ENCODE results near the gene MARCHF2. TPM values are rescaled to one million over a fixed set of nuclear protein-coding genes. Genes with fewer than 3 reads are reported as not detected.

Gene MARCHF2
- polyA plus RNA-seq, 1 of the 3 experiments (the other 2 are of a cell fraction): 57.2 TPM

GRCh38 chr19:8488365-8488764 is 75.3 kb downstream of the MARCHF2 start:
- Histone ChIP-seq H3K9me3 (no peaks in the 10 kb centered on the region), H2AFZ (ENCODE audit: low read depth) (no peak overlapping the region), H4K20me1 (ENCODE audit: insufficient read depth) (peaks cover 26% of the 10 kb centered on the region; the same call in 1 of the 2 replicates), H3K4me3 (ENCODE audit: low read depth in 2 of 2, low read length in 1 of 2) (no peak overlapping the region), H3K27me3 (ENCODE audit: insufficient read depth) (no peaks in the 10 kb centered on the region), H3K79me2 (ENCODE audit: insufficient read depth) (peaks cover 19% of the 10 kb centered on the region; the same call in 1 of the 2 replicates), H3K4me1 (ENCODE audit: control insufficient read depth in 1 of 2, insufficient read depth in 2 of 2, low read depth in 1 of 2, low read length in 1 of 2) (no peaks in the 10 kb centered on the region), H3K4me2 (no peak overlapping the region), H3F3A (replicated peaks; ENCODE audit: insufficient read depth) (no peaks in the 10 kb centered on the region), H3K36me3 (replicated peaks in 1 of 2; ENCODE audit: control insufficient read depth in 1 of 2, insufficient read depth in 2 of 2, low read length in 1 of 2) (peaks cover 20 to 52% of the 10 kb centered on the region in 2 experiments), H3K27ac (ENCODE audit: low read depth in 2 of 2, low read length in 1 of 2) (no peak overlapping the region), H3K9me2 (no peaks in the 10 kb centered on the region), H3K9ac (no peak overlapping the region)
- DNase-seq: no peak
- ChIA-PET CTCF (interaction anchor here (1.4 kb wide), 1 partner anchor 124 kb away, joined by 4 read pairs; the partner anchor contains the start of gene ANGPTL4), POLR2A (no interaction called here)
- no peak for TF ChIP-seq SMC3 (IDR thresholded peaks at IDR 0.05; ENCODE audit: low read depth, low read length)
- TF ChIP-seq FOSL2 (IDR thresholded peaks at IDR 0.05; ENCODE audit: borderline replicate concordance, low read depth): no peak
- TF ChIP-seq FOXM1 (IDR thresholded peaks at IDR 0.05; ENCODE audit: low read depth): no peak
- WGBS (ENCODE audit: low lambda C conversion rate): 84% methylated on average over 15 of the region's 15 CpGs

Small RNA genes within 50 kb of the gene (small RNA-seq; reads per million reads assigned to genes)
- 0 to 3.2 (median 0.29) reads per million in 7 experiments for gene MIR4999

Other genes with a start within 250 kb of the MARCHF2 start
- gene CERS4, start 203.9 kb upstream of the MARCHF2 start, polyA plus RNA-seq (2012; rRNA removed): 36.5 and 41.4 TPM in 2 replicates
- gene CD320, start 104.9 kb upstream of the MARCHF2 start, polyA plus RNA-seq (2012; rRNA removed): 100 and 129 TPM in 2 replicates
- gene NDUFA7, start 91.9 kb upstream of the MARCHF2 start, polyA plus RNA-seq (2012; rRNA removed): 107 and 111 TPM in 2 replicates
- gene RPS28, start 91.8 kb upstream of the MARCHF2 start, polyA plus RNA-seq (2012; rRNA removed): 410 and 601 TPM in 2 replicates
- 0.51 and 0.91 TPM in 2 replicates for gene KANK3, start 70.0 kb upstream of the MARCHF2 start, polyA plus RNA-seq (2012; rRNA removed)
- gene ANGPTL4, start 49.1 kb upstream of the MARCHF2 start, polyA plus RNA-seq (2012; rRNA removed): 62.5 and 71.2 TPM in 2 replicates
- 70.5 and 127 TPM in 2 replicates for gene RAB11B, start 22.9 kb upstream of the MARCHF2 start, polyA plus RNA-seq (2012; rRNA removed)
- 178 and 205 TPM in 2 replicates for gene HNRNPM, start 31.7 kb downstream of the MARCHF2 start, polyA plus RNA-seq (2012; rRNA removed)
- gene PRAM1, start 89.3 kb downstream of the MARCHF2 start, polyA plus RNA-seq (2012; rRNA removed): 0.15 and 0.18 TPM in 2 replicates
- 12.2 and 17.0 TPM in 2 replicates for gene ZNF414, start 100.9 kb downstream of the MARCHF2 start, polyA plus RNA-seq (2012; rRNA removed)
- 0.24 and 0.51 TPM in 2 replicates for gene MYO1F, start 164.1 kb downstream of the MARCHF2 start, polyA plus RNA-seq (2012; rRNA removed)
- 3.6 and 5.9 TPM in 2 replicates for gene ADAMTS10, start 197.4 kb downstream of the MARCHF2 start, polyA plus RNA-seq (2012; rRNA removed)
- gene NFILZ, start 217.3 kb downstream of the MARCHF2 start, polyA plus RNA-seq (2012; rRNA removed): not detected in 2 replicates